GM19238 (cell line): ENCODE results near the gene ITGAV.

ENCODE experiments used
- DNase-seq: peaks from one replicate; pipeline ENCODE4 v3.0.0; 2011; ENCODE audit warnings: low spot score; ENCODE audit not compliant: insufficient read length

Gene ITGAV

DNA sequence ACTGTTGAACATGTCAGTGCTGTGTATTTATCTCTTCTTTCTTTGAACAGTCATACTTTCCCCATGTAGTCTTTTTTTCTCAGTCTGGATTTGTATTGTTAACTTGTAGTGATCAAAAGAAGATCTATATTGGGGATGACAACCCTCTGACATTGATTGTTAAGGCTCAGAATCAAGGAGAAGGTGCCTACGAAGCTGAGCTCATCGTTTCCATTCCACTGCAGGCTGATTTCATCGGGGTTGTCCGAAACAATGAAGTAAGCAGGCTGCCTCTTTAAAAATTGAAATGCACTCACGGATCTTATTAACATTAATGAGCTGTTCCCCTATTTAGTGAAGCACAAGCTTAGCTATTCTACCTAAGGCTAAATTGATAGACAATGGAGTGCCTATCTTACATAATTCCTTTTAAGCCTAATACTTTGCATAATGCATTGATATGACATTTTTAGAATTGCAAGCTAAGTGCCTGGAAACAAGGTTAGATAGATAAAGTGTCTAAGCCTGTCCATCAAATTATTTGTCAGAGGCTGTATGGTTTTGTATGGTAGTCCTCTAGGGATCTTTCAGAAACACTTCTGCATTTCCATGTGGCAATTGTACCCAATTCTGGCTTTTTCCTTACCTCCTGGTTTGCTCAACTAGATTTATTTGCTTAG lies 74.7 kb downstream of the ITGAV start:
- no peak for DNase-seq

DNA sequence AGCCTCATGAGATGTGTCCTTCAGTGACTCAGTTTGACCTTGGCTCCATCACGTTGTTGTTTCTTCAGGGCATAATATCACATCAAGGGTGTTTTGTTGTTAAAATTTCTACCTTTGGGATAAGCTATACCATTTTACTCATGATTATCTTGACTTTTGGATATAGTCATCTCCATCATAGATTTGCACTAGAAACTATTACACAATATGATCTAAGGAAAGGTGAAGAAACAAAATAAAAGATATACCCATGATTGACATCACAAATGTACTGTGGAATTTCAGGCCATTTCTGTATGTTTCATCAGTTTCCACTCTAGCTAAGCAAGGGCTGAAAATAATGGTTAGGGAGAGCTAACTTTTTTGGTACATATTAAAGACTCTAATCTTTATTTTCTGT lies 79.3 kb downstream of the ITGAV start:
- DNase-seq, result no peak

DNA sequence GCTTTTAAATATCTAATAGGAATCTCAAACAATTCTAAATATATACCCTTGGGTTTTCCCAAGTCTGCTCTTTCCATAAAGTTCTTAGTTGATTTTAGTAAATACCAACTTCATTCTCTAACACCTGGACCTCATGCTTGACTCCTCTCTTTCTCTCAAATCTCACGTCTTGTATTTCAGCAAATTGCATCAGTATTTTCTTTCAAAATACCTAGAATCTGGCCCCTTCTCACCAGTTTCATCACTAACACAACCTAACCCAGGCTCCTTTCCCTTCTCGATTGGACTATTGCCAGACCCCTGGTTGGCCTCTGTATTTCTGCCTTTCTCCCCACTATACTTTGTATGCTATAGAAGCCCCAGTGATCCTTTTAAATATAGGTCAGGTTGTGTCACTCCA lies 81.0 kb downstream of the ITGAV start:
- no peak for DNase-seq

DNA sequence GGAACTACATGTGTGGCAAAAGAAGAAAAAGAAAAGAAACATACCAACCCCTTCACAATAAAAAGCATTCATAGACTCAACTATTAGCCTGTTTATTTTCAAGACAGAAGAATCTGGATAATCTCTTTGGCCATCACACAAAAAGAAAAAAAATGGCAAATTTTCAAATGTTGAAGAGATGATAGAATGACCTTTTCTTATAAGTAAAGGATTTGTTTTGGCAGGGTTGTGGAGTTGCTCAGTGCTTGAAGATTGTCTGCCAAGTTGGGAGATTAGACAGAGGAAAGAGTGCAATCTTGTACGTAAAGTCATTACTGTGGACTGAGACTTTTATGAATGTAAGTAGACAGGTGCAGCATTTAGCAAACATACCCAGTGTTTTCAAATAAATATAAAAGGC lies 85.5 kb downstream of the ITGAV start:
- no peak for DNase-seq

DNA sequence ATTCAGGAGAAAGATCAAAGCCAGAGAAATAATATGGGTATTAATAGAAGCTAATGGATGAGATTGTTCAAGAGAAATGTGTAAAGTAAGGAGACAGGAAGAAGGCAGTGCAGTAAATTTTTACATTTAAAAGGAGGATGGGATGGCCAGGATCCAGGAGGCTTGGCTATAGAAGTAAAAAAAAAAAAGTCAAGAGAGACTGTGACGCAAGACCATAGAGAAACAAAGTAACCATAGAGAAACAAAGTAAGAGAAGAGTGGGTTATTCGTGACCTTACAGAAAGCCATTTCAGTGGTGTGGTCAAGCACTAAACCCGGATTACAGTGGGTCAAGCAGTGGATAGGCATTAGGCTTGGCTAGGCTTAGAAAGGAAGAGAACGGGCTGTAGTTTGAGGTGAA lies 93.5 kb downstream of the ITGAV start:
- no peak for DNase-seq

DNA sequence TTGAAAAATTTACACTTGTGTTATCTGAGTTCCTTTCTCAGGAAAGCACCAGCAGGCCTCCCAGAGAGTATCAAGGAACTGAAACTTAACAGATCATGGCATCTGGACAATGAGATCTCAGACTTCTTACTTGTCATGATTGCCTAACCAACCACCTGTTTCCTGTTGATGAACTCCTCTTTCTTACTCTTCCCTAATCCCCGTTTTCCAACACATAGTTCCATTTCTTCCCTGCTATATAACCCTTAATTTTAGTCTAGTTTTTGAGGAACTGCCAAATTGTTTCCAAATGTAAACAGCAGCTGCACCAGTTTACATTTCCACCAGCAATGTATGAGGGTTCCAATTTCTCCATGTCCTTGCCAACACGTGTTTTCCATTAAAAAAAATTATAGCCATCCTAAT lies 98.0 kb downstream of the ITGAV start:
- no peak for DNase-seq

DNA sequence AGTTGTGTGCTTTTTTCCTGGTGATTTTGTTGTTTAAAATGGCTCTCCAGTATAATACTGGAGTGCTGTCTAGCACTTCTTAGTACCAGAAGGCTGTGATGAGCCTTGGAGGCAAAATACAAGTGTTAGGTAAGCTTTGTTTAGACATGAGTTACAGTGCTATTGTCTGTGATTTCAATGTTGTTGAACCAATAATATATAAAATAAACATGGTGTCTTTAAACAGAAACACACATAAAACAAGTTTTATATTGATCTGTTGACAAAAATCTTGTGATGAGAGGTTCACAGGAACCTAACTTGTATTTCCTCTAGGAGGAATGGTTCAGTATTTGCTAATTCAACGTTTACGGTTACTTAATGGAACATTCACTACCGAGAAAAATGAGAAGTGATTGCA lies 99.0 kb downstream of the ITGAV start:
- no peak for DNase-seq

DNA sequence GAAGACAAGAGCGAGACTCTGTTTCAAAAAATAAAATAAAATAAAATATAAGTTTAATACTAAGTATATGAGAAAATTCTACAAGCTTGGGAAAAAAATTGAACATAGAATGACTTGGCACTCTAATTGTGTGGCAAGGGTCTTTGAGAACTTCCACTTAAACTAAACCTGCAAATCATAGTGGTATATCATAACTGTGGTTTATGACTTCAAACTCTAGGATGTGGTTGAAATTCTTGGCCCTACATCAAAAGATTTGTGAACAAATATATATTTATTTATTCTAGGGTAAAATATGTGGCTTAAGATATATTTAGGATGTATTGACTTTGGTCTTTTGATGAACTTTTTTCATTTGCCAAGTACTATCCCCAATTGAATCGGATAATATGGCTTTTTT lies 100.9 kb downstream of the ITGAV start:
- no peak for DNase-seq

DNA sequence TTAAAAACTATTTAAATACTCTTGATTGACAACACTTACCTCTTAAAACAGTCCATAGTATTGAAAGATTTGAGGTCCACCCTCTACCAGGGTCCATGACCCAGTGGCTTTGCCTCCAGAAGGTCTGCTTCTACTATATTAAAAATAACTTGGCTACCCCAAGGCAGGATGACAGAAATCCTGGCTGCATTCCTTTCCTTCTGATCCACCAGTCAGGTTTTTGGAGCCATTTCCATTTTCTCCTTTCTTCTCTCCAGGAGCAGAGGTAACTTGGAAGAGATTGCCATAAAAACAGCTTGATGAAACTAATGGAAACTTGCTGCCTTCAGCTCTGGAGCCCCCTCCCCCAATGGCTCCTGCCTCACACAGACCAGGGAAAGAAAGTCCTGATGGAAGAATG lies 101.4 kb downstream of the ITGAV start:
- no peak for DNase-seq

DNA sequence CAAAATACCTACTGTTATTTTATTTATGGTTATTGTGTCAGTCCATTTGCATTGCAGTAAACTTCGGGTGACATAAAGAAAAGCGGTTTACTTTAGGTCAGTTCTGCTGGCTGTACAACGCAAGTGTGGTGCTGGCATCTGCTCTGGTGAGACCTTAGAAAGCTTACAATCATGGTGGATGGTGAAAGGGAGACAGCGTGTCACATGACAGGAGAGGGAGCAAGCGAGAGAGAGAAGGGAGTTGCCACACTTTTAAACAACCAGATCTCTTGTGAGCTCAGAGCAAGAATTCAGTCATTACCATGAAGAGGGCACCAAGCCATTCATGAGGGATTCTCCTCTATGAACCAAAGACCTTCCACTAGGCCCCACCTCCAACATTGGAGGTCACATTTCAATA lies 102.0 kb downstream of the ITGAV start:
- no peak for DNase-seq

DNA sequence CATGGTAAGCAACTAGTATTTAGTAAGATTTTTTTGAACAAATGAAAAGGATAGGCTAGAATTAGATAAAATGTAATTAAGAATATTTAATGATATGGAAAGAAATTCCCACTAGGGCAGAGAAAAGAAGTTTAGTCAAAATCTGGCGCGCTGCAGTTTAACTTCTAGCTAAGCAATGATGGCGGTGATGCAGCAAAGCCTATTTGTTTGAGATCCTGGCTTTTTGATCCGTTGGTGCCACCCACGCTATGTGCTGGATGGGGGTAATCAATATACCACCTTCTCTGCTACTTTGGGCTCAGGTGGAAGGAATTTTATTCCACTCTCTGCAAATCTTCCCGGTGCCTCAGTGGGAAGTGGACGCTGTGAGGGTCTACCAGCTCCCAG lies 103.6 kb downstream of the ITGAV start:
- DNase-seq, result no peak

DNA sequence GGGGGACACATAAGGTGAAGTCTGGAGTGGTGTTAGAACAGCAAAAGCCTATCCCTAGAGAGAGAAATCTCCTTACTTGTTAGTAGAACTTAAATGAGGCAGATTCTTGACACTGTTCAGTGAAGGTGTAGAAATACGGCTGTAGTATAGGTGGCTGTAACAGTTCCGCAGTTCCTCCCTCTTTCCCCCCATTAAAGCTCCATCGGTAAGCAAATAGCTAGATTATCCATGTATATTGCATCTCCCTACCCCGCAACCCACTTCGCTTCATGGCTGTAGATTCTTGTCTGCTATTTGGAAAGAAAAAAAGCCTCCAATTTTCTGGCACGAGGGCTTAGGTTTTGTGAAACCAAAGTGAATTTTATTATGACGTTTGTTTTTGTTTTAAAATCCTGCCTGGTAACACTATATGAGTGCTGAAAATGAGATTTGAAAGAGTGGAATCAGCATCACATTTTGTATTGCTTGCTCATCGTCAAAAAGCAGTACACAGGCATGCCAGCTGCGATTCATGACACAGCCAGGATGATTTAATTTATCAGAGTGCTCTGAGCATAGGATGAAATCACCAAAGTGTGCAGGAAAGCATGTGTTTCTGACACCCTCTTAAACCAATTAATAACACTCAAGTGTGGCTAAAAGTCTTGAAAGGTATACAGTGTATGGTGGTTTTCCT lies 105.4 kb downstream of the ITGAV start:
- no peak for DNase-seq

DNA sequence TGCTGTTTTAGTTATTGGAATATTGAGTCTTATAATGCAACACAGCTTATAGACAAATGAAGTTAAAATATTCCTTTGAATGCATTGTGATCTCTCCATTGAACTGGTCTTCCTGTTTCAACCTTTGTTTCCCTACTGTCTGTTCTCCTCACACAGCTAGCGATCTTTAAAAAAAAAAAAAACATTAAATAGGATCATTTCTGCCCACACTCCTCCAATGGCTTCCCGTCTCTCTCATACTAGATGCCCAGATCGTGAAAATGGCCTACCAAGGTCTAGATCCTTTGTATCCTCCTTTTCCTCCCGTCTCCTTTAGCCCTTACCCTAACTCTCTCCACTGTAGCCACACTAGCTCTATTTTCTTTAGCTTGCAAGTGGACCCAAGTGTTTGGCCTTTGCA lies 106.4 kb downstream of the ITGAV start:
- no peak for DNase-seq

DNA sequence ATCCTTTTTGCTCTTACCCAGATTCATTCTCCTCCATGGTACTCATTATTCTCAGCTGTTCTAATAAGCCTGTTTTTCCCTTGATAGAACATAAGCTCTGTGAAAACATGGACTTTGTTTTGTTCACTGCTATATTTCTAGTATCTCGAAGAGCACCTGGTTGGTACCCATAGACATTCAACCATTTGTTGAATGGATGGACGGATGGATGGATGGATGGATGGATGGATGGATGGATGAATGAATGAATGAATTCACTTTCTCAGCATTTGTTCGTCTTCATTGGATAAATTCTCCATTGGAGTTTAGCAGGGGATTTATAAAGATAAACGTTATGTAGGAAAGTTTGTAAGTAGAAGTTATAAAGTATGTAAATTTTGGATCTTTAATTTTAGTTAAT lies 106.9 kb downstream of the ITGAV start:
- DNase-seq, result no peak

DNA sequence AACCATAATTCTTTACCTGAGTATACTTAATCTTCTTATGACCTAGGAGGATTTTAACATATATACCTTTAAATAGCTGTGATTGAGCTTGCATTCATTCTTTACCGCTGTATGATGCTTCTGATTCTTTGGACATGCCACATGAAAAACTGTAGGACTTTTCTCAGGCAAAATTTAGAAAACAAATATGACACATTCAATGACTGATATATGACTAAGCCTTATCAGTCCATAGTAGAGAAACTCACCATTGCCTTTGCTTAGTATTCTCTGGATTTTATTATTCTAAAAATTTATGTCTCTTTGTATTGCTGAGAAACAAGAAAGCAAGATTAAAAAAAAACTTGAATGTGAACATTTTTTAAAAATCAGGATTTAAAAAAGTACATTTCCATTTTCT lies 107.7 kb downstream of the ITGAV start:
- DNase-seq, result no peak

DNA sequence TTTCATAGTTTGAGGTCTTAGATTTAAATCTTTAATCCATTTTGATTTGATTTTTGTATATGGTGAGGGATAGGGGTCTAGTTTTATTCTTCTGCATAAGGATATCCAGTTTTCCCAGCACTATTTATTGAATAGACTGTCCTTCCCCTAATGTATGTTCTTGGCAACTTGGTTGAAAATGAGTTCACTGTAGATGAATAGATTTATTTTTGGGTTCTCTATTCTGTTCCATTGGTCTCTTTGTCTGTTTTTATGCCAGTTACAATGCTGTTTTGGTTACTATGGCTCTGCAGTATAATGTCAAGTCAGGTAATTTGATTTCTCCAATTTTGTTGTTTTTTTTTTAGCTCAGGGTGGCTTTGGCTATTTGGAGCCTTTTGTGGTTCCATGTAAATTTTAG lies 109.9 kb downstream of the ITGAV start:
- no peak for DNase-seq

DNA sequence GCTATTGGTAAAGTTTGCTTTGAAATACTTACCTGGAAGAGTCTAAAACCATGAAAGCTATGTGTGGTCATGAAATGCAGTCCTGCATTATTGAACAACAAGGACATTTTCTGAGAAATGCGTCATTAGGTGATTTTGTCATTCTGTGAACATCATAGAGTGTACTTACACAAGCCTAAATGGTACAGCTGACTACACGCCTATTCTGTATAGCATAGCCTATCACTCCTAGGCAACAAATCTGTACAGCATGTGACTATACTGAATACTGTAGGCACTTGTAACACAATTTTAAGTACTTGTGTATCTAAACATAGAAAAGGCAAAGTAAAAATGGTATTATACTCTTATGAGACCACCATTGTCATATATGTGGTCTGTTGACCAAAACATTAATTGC lies 112.2 kb downstream of the ITGAV start:
- DNase-seq, result no peak

DNA sequence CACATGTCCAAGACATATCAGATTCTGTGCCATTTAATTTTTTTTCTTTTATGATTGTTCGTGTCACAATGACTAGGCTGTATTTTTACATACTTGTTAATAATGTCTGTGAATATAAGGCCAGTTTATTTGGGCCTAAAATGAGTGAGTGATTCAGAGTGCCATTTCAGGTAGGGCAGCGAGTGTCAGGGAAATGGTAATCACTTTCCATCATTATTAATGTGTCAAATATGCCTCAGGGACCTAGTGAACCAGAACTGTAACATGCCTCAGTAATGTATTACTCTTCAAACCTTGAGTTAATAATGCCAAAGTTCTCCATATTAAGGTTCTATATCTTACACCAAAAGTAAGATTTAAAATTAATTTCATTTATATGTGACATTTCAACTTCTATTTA lies 112.6 kb downstream of the ITGAV start:
- DNase-seq, result no peak

DNA sequence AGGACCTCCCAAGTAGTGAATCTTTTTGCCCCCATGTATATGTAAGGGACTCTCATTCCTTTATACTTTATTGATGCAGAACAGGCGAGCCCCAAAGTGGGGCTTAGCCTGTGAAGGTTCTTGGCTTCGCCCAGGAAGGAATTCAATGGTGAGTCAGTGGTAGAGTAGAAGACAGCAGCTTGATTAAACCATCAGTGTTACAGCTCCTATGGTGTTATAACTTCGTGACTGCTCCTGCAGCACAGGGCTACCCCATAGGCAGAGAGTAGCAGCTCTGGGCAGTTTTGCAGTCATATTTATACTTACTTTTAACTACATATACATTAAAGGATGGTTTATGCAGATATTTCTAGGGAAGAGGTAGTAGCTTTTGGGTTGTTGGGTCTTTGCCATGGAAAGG lies 115.0 kb downstream of the ITGAV start:
- DNase-seq, result no peak

DNA sequence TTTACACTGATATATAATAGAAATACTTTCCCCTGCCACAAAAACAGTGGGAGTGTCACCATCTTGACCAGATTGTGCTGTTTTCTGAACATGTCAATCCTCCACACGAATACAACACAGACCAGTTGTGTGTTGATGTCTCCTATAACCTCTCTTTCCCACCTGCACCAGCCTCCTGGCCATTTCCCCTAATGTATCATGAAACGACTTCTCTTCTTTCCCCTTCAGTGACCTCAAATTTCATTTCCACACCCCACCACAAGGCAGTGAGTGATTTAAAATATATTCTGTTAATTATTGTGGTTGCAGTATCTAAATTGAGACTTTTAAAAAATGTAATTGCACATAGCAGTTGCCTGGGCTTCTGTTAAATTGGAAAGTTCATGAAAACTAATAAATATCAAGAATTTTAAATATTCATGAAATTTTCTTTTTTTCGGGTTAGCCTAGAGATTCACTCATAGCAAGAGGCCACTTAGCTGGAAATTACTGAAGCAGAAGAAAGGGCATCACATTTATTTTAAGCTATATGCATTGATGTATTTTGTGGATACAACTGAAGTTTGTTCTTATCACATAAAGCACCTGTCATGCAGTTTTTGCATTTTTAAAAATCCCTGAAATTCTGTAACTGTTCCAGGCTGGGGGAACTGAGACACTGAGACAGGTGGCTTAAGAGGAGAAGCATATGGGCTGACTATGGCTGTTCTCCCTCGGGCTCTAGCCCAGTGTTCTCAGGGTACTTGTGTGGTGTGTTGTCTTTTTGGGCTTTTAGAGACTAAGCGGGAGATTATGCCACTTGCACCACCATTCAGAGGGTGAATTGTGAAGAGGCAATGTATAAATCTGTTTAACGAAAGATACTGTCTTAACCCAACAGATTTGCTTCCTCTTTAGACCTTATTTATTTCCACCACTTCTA lies 119.9 kb downstream of the ITGAV start:
- DNase-seq, result no peak

DNA sequence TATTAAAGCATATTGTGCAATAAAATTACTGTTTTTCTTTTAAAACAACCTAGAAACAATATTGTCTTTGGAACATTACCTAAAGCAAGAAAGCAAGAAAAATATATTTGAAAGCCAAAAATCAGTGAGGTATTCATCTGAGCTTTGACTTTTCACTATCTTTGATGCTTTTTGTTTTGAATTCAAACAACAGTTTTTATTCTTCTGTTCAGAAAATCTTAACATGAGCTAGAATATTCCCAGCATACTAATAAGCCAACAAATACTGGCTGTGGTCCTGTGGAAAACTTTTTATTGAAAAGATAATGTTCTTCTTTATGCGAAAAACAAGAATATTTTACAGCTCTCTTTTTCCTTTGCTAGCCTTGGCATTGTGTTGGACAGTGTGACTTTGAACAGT lies 123.8 kb downstream of the ITGAV start:
- DNase-seq, result no peak

DNA sequence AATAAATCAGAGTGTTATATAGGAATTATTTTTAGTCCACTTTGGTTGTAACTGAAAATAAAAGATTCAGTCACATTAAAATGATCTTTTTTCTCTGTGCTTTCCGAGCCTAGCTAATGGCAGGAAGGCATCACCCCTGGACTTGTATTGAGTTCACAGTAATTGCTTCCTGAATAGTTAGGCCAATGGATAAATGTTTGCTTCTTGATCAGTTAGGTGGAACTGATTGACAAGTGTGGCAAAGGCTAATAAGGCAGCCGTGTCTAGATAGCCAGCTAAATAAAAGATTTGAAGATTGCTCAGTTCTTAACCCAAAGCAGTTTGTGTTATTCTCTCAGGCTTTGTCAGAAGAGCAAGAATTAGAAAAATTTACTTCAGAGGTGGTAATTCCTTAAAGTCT lies 124.8 kb downstream of the ITGAV start:
- DNase-seq, result no peak

DNA sequence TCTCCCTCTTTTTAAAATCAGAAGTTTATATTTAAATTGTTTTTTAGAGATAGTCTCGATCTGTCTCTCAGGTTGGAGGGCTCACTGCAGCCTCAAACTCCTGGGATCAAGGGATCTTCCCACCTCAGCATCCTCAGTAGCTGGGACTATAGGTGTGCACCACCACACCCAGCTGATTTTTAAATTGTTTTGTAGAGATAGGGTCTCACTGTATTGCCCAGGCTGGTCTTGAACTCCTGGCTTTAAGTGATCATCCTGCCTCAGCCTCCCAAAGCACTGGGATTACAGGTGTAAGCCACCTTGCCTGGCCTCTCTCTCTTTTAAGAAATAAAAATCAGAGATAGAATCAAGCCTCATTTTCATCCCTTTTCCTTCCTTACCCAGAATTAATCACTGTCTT lies 126.1 kb downstream of the ITGAV start:
- no peak for DNase-seq
